Left colon (tissue), 2 donors: ENCODE measurements around the gene ATF6B. TPM values are rescaled to one million over a fixed set of nuclear protein-coding genes. Genes with fewer than 3 reads are reported as not detected.
"Not testable (repeated sequence)": the region's sequence is repeated elsewhere in the genome, so short reads cannot be mapped to it uniquely, and the experiment has no call there.

Source experiments
- ATAC-seq: fragments of 200-7000 bp; cut with Tn5 transposase; one replicate; pipeline ENCODE4 v1.9.1; 2020; ENCODE audit warnings: mild to moderate bottlenecking, moderate library complexity
- DNase-seq, 2 donors: peaks; one replicate each; pipeline ENCODE4 v3.0.0-alpha.2; 2020
- intact Hi-C, 2 donors: fragments of 100-400 bp; cut with DNase I in 1 of 2; cut with micrococcal nuclease in 1 of 2; formaldehyde crosslinking; loops; one replicate each; pipeline versions ENCODE4 v1.11.2 to v1.14.0; 2022; cut with DNase I, micrococcal nuclease
- microRNA-seq, 2 donors: library from miRNA; unstranded; fragments of <30 nt; microRNA quantifications; one replicate each; pipeline versions ENCODE4 v1.1.0 to v1.2.0, GENCODE V29; 2020
- total RNA-seq, 2 donors: library from RNA; stranded (reverse); fragmentation: NEBNext Ultra II Directional; extraction: Animal tissue kit (Norgen Biotek cat#: 25700); gene quantifications; one replicate each; pipeline ENCODE4 v1.2.1, GENCODE V29; 2021
- donor health status: DM: no; HTN: no; CAD: no.
- donor health status: DM: yes; HTN: yes; CAD: no.

Gene ATF6B
- total RNA-seq, 2 donors from 2014 or later, result 83.7 to 111 TPM

DNA sequence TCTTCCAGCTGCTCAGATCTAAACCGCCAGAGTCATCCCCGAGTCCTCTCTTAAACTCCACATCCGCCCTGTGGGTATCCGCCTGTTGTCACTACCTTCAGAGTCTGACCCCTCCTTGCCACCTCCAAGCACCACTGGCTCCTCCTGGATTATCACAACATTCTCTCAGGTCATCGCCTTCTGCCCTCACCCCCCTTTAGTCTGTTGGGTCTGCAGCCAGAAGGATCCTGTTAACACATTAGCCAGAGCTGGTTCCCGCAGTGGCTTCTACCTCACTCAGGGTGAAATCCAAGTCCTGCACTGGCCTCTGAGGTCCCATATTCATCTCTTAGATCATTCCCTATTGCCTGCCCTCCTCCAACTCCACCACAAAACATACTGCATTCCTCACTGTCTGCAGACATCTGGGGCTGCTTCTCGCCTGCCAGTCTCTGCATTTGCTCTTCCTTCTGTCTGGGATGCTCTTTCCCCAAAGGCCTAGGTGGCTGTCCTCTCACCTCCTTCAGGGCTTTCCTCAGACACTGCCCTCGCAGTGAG is 53.0 kb downstream of the ATF6B start:
- ATAC-seq (no peak), DNase-seq (no peak)
- intact Hi-C loops, result no loop called here

DNA sequence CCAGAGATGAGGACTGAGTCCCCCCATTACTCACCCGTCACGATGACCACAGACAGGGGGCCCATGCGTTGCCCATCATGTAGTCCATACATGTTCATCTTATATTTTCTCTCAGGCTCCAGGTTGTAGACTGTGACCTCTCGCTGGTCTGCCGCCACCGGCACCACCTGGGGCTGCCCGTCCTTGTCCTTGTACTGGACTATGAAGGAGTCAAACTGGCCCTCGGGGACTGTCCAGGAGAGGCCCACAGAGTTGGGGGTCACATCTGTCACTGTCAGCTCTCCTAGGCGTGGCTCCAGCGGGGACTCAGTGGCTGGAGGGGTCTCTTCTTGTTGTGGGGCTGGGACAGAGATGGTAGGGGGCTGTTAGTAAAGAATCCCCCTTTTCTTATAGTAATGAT is 54.4 kb downstream of the ATF6B start:
- DNase-seq (no peak), ATAC-seq (no peak)
- intact Hi-C loops, result no loop called here

DNA sequence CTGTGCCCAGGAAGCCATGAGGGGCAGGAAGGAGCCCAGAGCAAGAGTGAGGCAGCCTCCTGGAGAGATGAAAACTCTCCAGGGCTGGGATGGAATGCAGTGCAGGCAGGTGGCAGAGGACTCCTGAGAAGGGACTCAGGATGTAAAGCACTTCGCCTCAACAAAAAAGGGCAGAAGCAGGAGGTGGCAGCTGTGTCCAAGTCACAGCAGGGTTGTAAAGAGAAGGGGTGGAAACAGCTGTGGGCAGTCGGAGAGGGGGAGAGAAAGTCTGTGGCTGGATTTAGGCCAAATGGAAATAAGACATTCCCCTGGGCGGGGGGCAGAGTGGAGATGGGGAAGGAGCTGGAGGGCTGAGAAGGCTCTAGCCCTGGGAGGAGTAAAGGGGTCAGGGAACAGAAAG is 54.9 kb downstream of the ATF6B start:
- ATAC-seq, result no peak
- no peak for DNase-seq
- intact Hi-C loops, result no loop called here

DNA sequence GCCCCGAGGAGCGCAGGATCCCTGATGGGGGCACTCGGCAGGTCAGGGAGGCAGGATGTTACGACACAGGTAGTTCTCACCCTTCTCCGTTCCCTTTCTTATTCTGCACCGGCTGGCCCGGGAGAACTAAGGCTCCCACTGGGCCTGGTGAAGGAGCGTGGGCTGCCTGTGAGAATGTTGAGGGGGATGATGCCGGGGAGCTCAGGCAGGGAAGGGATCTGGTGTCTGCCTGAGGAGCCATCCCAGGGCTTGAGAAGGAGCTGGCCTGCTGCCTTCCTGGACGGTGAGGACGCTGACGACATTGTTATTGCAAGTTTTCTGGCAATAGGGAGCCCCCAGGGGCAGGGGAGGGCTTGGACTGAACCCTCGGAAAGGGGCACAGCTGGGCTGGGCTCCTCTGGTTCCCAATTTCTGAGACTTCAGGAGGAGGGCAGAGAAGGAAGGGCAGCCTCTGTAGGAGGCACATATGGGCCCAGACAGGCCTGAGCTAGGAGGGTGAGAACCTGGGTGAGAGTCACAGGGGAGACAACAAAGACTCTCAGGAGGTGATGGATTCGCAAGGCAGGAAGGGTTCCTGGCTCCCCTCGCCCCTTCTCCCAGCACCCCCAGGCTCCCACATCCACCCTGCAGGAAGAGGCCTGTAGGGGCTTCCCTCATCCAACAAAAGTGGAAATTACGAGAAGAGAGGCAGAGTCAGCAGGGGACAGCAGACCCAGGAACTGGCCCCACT is 57.1 kb downstream of the ATF6B start:
- no peak for DNase-seq
- intact Hi-C loops, result no loop called here
- no peak for ATAC-seq

DNA sequence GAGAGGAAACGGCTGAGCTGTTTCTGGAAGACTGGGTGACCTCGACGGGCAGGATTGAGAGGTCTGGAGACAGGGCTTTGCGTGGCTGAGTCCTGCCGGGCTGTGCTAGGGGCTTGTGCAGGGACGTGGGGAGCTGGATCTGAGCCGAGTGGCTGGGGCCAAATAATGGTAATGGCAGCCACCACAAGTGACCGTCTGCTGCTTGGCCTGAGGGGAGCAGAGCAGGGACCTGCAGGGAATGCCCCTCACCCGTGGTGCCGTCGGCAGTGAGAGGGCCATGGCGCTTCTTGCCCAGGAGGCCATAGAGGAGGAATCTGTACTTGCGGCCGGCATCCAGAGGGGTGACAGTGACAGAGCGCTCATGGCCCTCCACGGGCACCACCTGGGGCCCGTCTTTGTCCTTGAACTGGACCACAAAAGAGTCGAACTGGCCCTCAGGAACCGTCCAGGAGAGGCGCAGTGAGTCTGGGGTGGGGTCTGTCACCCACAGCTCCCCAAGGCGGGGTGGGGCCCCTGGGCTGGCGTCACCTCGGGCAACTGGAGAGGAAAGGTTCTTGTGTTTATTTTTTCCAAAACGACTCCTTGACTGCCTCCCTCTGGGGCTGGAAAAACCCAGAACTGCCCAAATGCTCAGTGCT is 58.0 kb downstream of the ATF6B start:
- intact Hi-C loops, result no loop called here
- ATAC-seq (no peak), DNase-seq (no peak)

DNA sequence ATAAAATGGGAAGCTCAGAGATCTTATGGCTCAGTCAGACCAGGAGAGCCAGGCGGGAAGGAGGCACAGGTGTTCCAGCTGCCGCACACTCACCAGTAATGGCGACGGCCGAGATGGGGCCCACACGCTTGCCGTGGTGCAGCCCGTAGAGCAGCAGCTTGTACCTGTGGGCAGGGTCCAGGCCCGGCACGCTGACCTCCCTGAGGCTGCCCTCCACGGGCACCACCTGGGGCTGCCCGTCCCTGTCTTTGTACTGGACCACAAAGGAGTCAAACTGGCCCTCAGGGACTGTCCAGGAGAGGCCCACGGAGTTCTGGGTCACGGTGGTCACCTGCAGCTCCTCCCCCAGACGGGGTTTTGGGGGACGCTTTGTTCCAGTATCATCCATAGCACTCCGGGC is 58.6 kb downstream of the ATF6B start:
- intact Hi-C loops, result no loop called here
- ATAC-seq (no peak), DNase-seq (no peak)

DNA sequence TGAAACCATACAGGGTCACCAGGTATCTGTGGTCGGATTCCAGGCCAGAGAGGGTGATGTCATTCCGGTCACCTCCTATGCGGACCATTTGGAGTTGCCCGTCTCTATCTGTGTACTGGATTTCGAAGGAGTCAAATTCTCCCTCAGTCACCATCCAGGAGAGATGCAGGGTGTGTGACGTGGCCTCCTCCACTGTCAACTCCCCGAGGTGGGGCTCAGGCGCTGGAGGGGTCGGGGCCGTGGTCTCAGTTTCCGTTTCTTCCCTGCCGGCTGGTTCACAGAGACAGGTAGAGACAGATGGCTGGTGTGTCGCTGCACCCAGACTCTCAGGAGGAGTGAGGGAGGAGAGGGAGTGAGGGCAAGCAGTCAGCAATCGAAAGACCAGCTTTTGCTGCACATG is 59.2 kb downstream of the ATF6B start:
- ATAC-seq, result no peak
- DNase-seq, result no peak
- intact Hi-C loops, result no loop called here

DNA sequence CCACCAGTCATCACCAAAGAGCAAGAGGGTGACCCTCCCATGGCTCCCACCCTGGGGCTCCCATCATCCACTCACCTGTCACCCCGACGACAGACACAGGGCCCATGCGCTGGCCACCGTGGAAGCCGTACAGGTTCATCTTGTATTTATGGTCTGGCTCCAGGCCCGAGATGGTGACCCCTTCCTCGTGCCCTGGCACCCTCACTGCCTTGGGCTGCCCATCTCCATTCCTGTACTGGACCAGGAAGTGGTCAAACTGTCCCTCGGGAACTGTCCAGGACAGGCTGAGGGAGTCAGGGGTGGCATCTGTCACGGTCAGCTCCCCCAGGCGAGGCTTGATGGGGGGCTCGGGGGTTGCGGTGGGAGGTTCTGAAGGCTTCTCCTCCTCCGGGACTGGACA is 59.7 kb downstream of the ATF6B start:
- intact Hi-C loops, DNase-seq, ATAC-seq: not testable (repeated sequence)

DNA sequence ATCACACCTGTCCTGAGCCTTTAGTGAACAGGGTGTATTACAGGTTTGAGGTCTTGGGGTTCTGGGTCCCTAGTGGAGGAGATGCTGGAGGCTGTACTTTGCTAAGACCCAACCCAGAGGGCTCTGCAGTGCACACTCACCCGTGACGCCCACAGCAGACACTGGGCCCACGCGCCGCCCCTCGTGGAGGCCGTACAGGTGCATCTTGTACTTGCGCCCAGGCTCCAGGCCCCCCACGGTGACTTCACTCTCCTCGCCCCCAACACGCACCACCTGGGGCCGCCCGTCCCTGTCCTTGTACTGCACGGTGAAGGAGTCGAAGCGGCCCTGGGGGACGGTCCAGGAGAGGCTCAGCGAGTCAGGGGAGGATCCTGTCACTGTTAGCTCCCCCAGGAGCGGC is 60.5 kb downstream of the ATF6B start:
- intact Hi-C loops, ATAC-seq, DNase-seq: not testable (repeated sequence)

Small RNA genes within 50 kb of the gene (microRNA-seq; reads per million reads assigned to microRNA genes)
- gene MIR6721, result 0.53 to 1.4 reads per million in 2 donors

Other genes with a start within 250 kb of the ATF6B start
- gene SLC44A4, start 249.2 kb downstream of the ATF6B start, total RNA-seq, result 100 to 1,000 TPM; 763 to 988 TPM
- 10 to 100 TPM; 28.0 to 30.5 TPM for gene EHMT2, start 230.5 kb downstream of the ATF6B start, total RNA-seq
- 1 to 10 TPM; 2.7 to 2.9 TPM for gene ZBTB12, start 226.2 kb downstream of the ATF6B start, total RNA-seq
- gene C2, start 200.5 kb downstream of the ATF6B start, total RNA-seq, result 10 to 100 TPM in 1 of 2 donors, 1 to 10 TPM in 1; 6.1 to 18.2 TPM
- 10 to 100 TPM; 22.2 to 58.8 TPM for gene CFB, start 182.2 kb downstream of the ATF6B start, total RNA-seq
- 10 to 100 TPM; 47.9 to 51.3 TPM for gene NELFE, start 169.3 kb downstream of the ATF6B start, total RNA-seq
- 10 to 100 TPM; 55.4 to 70.8 TPM for gene SKIC2, start 169.1 kb downstream of the ATF6B start, total RNA-seq
- 10 to 100 TPM; 14.4 to 15.8 TPM for gene DXO, start 156.1 kb downstream of the ATF6B start, total RNA-seq
- gene C4A, start 146.2 kb downstream of the ATF6B start, total RNA-seq, result 10 to 100 TPM in 1 of 2 donors, 1 to 10 TPM in 1; 4.1 to 40.0 TPM
- 10 to 100 TPM in 1 of 2 donors, 1 to 10 TPM in 1; 3.8 to 31.2 TPM for gene C4B, start 113.5 kb downstream of the ATF6B start, total RNA-seq
- gene CYP21A2, start 89.8 kb downstream of the ATF6B start, total RNA-seq, result under 1 TPM in 1 of 2 donors, not detected in 1; 0.15 TPM
- gene TNXB, start 18.9 kb downstream of the ATF6B start, total RNA-seq, result 10 to 100 TPM; 19.4 to 35.9 TPM
- 1 to 10 TPM; 4.6 to 4.9 TPM for gene FKBPL, start 2.0 kb upstream of the ATF6B start, total RNA-seq
- 1 to 10 TPM; 1.0 to 2.0 TPM for gene PRRT1, start 23.7 kb upstream of the ATF6B start, total RNA-seq
- 10 to 100 TPM; 18.8 to 19.9 TPM for gene PPT2, start 25.9 kb upstream of the ATF6B start, total RNA-seq
- gene EGFL8, start 36.3 kb upstream of the ATF6B start, total RNA-seq, result 10 to 100 TPM; 13.7 to 19.9 TPM
- 10 to 100 TPM; 44.4 to 55.0 TPM for gene AGPAT1, start 47.8 kb upstream of the ATF6B start, total RNA-seq
- 100 to 1,000 TPM in 1 of 2 donors, 10 to 100 TPM in 1; 87.2 to 104 TPM for gene RNF5, start 50.2 kb upstream of the ATF6B start, total RNA-seq
- 1 to 10 TPM; 4.4 TPM for gene AGER, start 56.0 kb upstream of the ATF6B start, total RNA-seq
- gene PBX2, start 62.0 kb upstream of the ATF6B start, total RNA-seq, result 10 to 100 TPM; 41.5 to 49.6 TPM
- gene GPSM3, start 64.4 kb upstream of the ATF6B start, total RNA-seq, result 10 to 100 TPM in 1 of 2 donors, 1 to 10 TPM in 1; 5.6 to 11.1 TPM
- 1 to 10 TPM; 4.1 to 4.3 TPM for gene NOTCH4, start 95.8 kb upstream of the ATF6B start, total RNA-seq
- not detected for gene TSBP1, start 243.7 kb upstream of the ATF6B start, total RNA-seq